ENCODE data around the gene UNC13B.
"Not testable (repeated sequence)": the region's sequence is repeated elsewhere in the genome, so short reads cannot be mapped to it uniquely, and the experiment has no call there.

UNC13B gene

DNA sequence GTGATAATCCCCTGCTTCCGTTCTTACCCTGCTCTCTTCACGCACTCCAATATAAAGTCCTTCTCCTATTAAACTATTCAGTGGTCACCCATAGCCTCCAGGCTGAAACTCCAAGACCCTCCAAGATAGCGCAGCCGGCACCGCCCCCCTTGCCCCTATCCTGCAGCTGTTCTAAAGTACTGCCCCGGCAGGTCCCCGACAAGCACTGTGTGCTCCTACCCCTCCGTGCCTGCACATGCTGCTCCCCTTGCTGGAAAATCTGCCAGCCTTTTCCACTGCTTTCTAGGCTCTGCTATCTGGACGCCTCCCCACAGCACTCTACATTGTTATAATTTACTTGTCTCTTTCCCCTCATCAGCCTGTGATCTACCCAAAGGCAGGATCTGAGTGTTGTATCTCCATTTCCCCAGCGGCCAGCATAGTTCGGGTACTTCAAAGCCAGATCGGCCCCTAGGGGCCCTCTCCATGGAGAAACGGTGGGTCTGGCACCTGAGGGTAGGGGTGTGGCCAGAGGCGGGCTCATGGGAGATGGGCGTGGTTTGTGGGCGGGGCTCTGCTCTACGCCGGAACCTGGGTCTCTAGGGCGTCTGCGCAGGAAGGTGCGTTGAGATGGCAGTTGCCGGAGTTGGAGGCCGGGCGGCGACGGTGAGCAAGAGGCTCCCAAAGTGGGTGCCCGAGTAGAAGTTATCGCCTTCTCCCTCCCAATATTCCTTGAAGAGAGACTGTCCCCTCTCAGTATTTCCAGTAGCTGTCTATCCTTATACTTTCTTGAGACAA lies 244.6 kb downstream of the UNC13B start:
- Histone ChIP-seq H3K27ac (ENCODE audit: insufficient read depth in 1 of 2, low read depth in 1 of 2, low read length in 2 of 2, poor library complexity in 1 of 2, severe bottlenecking in 2 of 2) (no peak overlapping the region), H3K4me1 (ENCODE audit: control extremely low read depth in 1 of 4, control insufficient read depth in 4 of 4, insufficient read depth in 4 of 4, low read length in 3 of 4) (peaks cover 0 to 6% (median 2%) of the 10 kb centered on the region in 4 experiments), H3K36me3 (ENCODE audit: control insufficient read depth in 4 of 4, insufficient read depth in 4 of 4, low read length in 3 of 4) (peaks cover 0 to 3% (median 0%) of the 10 kb centered on the region in 4 experiments), H3K27me3 (replicated peaks in 2 of 5; ENCODE audit: control insufficient read depth in 4 of 5, insufficient read depth in 5 of 5, low read length in 4 of 5) (no peaks in the 10 kb centered on the region), H3K9me3 (ENCODE audit: control extremely low read depth in 1 of 5, control insufficient read depth in 4 of 5, insufficient read depth in 2 of 5, low read depth in 1 of 5, low read length in 4 of 5) (no peaks in the 10 kb centered on the region), H3K4me3 (ENCODE audit: control insufficient read depth in 1 of 7, extremely low read depth in 1 of 7, insufficient read depth in 4 of 7, low read depth in 2 of 7, low read length in 6 of 7) (peak overlapping the region in 5 of 7 experiments; percentile 23 to 60 (median 37))
- POLR2A ChIA-PET, result no interaction called here
- 54% methylated on average over 25 of the region's 28 CpGs for WGBS (ENCODE audit: insufficient coverage)
- CTCF ChIA-PET, result no interaction called here
- DNase-seq, result peak; percentile 52 to 66 (median 58)

DNA sequence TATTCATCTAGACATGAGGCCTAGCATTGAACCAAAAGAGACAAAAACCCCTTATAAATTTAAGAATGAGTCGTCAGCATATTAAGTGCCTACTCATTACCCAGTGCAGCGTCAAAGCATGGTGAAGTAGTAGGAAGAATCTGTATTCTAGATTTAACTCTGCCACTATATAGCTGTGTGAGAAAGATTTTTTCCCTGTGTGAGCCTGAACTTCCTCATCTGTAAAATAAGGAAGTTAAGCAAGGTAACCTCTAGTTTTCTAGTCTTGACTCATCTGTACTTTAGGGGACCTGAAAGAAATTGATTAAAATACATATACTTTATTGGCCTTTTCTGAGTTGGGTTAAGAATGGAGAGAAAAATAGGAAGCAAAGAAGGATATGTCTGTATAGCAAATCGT lies 246.0 kb downstream of the UNC13B start:
- CTCF ChIA-PET, result no interaction called here
- no peaks in the 10 kb centered on the region for H3K27me3 ChIP-seq (replicated peaks in 2 of 5; ENCODE audit: control insufficient read depth in 4 of 5, insufficient read depth in 5 of 5, low read length in 4 of 5)
- H3K36me3 ChIP-seq (ENCODE audit: control insufficient read depth in 4 of 4, insufficient read depth in 4 of 4, low read length in 3 of 4), result peaks cover 0 to 3% (median 0%) of the 10 kb centered on the region in 4 experiments
- POLR2A ChIA-PET, result no interaction called here
- peaks cover 0 to 6% (median 2%) of the 10 kb centered on the region in 4 experiments for H3K4me1 ChIP-seq (ENCODE audit: control extremely low read depth in 1 of 4, control insufficient read depth in 4 of 4, insufficient read depth in 4 of 4, low read length in 3 of 4)
- peak; percentile 29 to 78 (median 65) for DNase-seq
- no CpG with 5 or more reads among the region's 3 CpGs for WGBS (ENCODE audit: insufficient coverage)
- H3K9me3 ChIP-seq (ENCODE audit: control extremely low read depth in 1 of 5, control insufficient read depth in 4 of 5, insufficient read depth in 2 of 5, low read depth in 1 of 5, low read length in 4 of 5), result no peaks in the 10 kb centered on the region
- no peak overlapping the region for H3K4me3 ChIP-seq (ENCODE audit: control insufficient read depth in 1 of 7, extremely low read depth in 1 of 7, insufficient read depth in 4 of 7, low read depth in 2 of 7, low read length in 6 of 7)
- H3K27ac ChIP-seq (ENCODE audit: insufficient read depth in 1 of 2, low read depth in 1 of 2, low read length in 2 of 2, poor library complexity in 1 of 2, severe bottlenecking in 2 of 2), result no peak overlapping the region

DNA sequence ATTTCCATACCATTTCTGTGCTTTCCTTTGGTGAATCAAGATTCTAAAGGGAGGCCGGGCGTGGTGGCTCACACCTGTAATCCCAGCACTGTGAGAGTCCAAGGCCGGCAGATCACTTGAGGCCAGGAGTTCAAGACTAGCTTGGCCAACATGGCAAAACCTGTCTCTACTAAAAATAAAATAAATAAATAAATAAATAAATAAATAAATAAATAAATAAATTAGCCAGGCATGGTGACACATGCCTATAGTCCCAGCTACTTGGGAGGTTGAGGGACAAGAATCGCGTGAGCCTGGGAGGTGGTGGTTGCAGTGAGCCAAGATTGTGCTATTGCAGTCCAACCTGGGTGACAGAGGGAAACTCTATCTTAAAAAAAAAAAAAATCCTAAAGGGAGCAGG lies 247.6 kb downstream of the UNC13B start:
- POLR2A ChIA-PET; H3K4me3 ChIP-seq (ENCODE audit: control insufficient read depth in 1 of 7, extremely low read depth in 1 of 7, insufficient read depth in 4 of 7, low read depth in 2 of 7, low read length in 6 of 7); H3K27me3 ChIP-seq (replicated peaks in 2 of 5; ENCODE audit: control insufficient read depth in 4 of 5, insufficient read depth in 5 of 5, low read length in 4 of 5); H3K27ac ChIP-seq (ENCODE audit: insufficient read depth in 1 of 2, low read depth in 1 of 2, low read length in 2 of 2, poor library complexity in 1 of 2, severe bottlenecking in 2 of 2); H3K9me3 ChIP-seq (ENCODE audit: control extremely low read depth in 1 of 5, control insufficient read depth in 4 of 5, insufficient read depth in 2 of 5, low read depth in 1 of 5, low read length in 4 of 5); DNase-seq; CTCF ChIA-PET; H3K4me1 ChIP-seq (ENCODE audit: control extremely low read depth in 1 of 4, control insufficient read depth in 4 of 4, insufficient read depth in 4 of 4, low read length in 3 of 4); H3K36me3 ChIP-seq (ENCODE audit: control insufficient read depth in 4 of 4, insufficient read depth in 4 of 4, low read length in 3 of 4): not testable (repeated sequence)
- 100% methylated on average over 2 of the region's 5 CpGs for WGBS (ENCODE audit: insufficient coverage)

DNA sequence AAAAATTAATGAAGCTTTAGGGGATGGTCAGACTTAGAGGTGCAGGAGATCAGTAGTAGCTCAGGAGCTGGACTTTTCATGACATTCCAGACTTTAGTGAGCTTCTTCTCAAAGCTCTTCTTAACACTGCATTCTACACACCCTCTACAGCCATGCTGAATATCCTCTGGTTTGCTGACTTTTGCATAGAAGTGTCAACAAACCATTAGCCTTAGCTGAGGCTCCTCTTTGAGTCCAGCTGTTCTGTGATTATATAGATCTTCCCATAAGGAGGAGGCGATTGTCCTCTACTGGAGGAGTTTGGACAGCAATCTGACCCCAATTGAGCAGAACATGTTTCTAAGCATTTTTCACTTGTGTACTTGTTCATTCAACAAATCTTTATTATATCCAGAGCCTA lies 253.1 kb downstream of the UNC13B start:
- POLR2A ChIA-PET, result no interaction called here
- WGBS (ENCODE audit: insufficient coverage), result 100% methylated on average over 1 of the region's 1 CpG
- CTCF ChIA-PET, result interaction anchor here (0.9 kb wide), 1 partner anchor 14 kb away, joined by 3 read pairs; no protein-coding TSS in a partner anchor

DNA sequence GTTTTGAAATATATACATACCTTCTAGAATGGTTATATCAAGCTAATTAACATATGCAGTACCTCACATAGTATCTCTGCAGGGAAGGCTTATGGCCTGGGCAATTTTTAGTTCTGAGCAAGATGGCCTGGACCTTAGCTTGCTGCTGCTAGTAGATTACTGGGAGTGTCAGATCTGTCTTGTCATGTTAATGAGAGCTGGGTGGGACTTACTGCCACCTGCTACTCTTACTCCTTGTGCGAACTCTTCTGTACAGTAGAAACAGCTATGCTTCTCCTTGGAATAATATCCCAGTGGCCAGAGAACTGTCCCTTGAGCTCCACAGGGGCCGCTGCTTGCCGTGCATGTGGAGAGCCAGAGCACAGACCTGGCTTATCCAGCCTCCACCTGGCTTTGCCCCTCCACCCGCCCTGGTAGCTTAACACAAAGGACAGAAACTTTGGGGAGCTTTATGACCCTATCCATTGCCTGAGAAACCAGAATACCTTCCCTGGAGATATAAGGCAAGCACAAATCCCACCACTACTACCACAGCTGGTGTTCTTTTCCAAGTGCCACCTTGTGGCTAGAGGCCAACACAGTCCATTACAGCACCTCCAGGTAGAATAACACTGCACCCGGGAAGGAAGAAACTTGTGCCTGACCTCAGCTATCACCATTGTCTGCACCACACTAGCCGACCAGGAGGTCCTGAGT lies 253.7 kb downstream of the UNC13B start:
- H3K4me1 ChIP-seq (ENCODE audit: control extremely low read depth in 1 of 4, control insufficient read depth in 4 of 4, insufficient read depth in 4 of 4, low read length in 3 of 4), result no peaks in the 10 kb centered on the region
- no peak overlapping the region for H3K4me3 ChIP-seq (ENCODE audit: control insufficient read depth in 1 of 7, extremely low read depth in 1 of 7, insufficient read depth in 4 of 7, low read depth in 2 of 7, low read length in 6 of 7)
- no peak overlapping the region for H3K27ac ChIP-seq (ENCODE audit: insufficient read depth in 1 of 2, low read depth in 1 of 2, low read length in 2 of 2, poor library complexity in 1 of 2, severe bottlenecking in 2 of 2)
- no peaks in the 10 kb centered on the region for H3K36me3 ChIP-seq (ENCODE audit: control insufficient read depth in 4 of 4, insufficient read depth in 4 of 4, low read length in 3 of 4)
- no peaks in the 10 kb centered on the region for H3K27me3 ChIP-seq (replicated peaks in 2 of 5; ENCODE audit: control insufficient read depth in 4 of 5, insufficient read depth in 5 of 5, low read length in 4 of 5)
- ChIA-PET CTCF (interaction anchor here (0.9 kb wide), 1 partner anchor 14 kb away, joined by 3 read pairs; no protein-coding TSS in a partner anchor), POLR2A (no interaction called here)
- peak in 1 of 3 donors; percentile 6 for DNase-seq
- H3K9me3 ChIP-seq (ENCODE audit: control extremely low read depth in 1 of 5, control insufficient read depth in 4 of 5, insufficient read depth in 2 of 5, low read depth in 1 of 5, low read length in 4 of 5), result no peaks in the 10 kb centered on the region
- WGBS (ENCODE audit: insufficient coverage), result 89% methylated on average over 3 of the region's 6 CpGs

More for the DNA sequence above, 253.1 kb downstream of the UNC13B start:
- H3K27me3 ChIP-seq (replicated peaks in 2 of 5; ENCODE audit: control insufficient read depth in 4 of 5, insufficient read depth in 5 of 5, low read length in 4 of 5), result no peaks in the 10 kb centered on the region
- H3K9me3 ChIP-seq (ENCODE audit: control extremely low read depth in 1 of 5, control insufficient read depth in 4 of 5, insufficient read depth in 2 of 5, low read depth in 1 of 5, low read length in 4 of 5), result no peaks in the 10 kb centered on the region
- H3K27ac ChIP-seq (ENCODE audit: insufficient read depth in 1 of 2, low read depth in 1 of 2, low read length in 2 of 2, poor library complexity in 1 of 2, severe bottlenecking in 2 of 2), result no peak overlapping the region
- H3K4me3 ChIP-seq (ENCODE audit: control insufficient read depth in 1 of 7, extremely low read depth in 1 of 7, insufficient read depth in 4 of 7, low read depth in 2 of 7, low read length in 6 of 7), result no peak overlapping the region
- DNase-seq, result no peak
- no peaks in the 10 kb centered on the region for H3K36me3 ChIP-seq (ENCODE audit: control insufficient read depth in 4 of 4, insufficient read depth in 4 of 4, low read length in 3 of 4)
- H3K4me1 ChIP-seq (ENCODE audit: control extremely low read depth in 1 of 4, control insufficient read depth in 4 of 4, insufficient read depth in 4 of 4, low read length in 3 of 4), result no peaks in the 10 kb centered on the region

DNA sequence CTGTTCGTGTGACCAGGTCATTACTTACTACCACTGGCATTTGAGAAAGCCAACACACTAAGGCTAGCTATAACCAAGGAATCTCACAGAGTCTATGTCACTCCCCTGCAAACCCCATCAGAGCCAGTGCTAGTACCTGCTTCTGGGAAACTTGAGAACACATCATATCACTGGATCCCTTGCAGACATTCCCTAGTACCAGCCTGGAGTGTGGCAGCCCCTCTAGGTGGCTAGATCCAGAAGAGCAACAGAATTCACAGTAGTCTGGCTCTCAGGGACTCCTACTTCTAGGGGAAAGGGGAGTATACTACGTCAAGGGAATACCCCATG lies 254.3 kb downstream of the UNC13B start:
- POLR2A ChIA-PET, result no interaction called here
- Histone ChIP-seq H3K9me3 (ENCODE audit: control extremely low read depth in 1 of 5, control insufficient read depth in 4 of 5, insufficient read depth in 2 of 5, low read depth in 1 of 5, low read length in 4 of 5) (no peaks in the 10 kb centered on the region), H3K4me1 (ENCODE audit: control extremely low read depth in 1 of 4, control insufficient read depth in 4 of 4, insufficient read depth in 4 of 4, low read length in 3 of 4) (no peaks in the 10 kb centered on the region), H3K4me3 (ENCODE audit: control insufficient read depth in 1 of 7, extremely low read depth in 1 of 7, insufficient read depth in 4 of 7, low read depth in 2 of 7, low read length in 6 of 7) (no peak overlapping the region), H3K27ac (ENCODE audit: insufficient read depth in 1 of 2, low read depth in 1 of 2, low read length in 2 of 2, poor library complexity in 1 of 2, severe bottlenecking in 2 of 2) (no peak overlapping the region), H3K36me3 (ENCODE audit: control insufficient read depth in 4 of 4, insufficient read depth in 4 of 4, low read length in 3 of 4) (no peaks in the 10 kb centered on the region), H3K27me3 (replicated peaks in 2 of 5; ENCODE audit: control insufficient read depth in 4 of 5, insufficient read depth in 5 of 5, low read length in 4 of 5) (no peaks in the 10 kb centered on the region)
- WGBS (ENCODE audit: insufficient coverage), result 86% methylated on average over 1 of the region's 2 CpGs
- CTCF ChIA-PET, result no interaction called here
- DNase-seq, result no peak

DNA sequence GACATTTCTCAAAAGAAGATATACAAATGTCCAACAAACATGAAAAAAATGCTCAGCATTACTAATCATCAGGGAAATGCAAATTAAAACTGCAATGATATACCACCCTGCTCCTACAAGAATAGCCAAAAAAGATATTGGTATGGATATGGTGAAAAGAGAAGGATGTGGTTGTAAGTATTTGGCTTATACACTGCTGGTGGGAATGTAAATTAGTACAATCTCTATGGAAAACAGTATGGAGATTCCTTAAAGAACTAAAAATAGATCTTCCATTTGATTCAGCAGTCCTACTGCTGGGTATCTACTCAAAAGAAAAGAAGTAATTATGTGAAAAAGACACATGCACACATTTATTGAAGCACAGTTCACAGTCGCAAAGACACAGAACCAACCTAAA lies 260.5 kb downstream of the UNC13B start:
- POLR2A ChIA-PET, result no interaction called here
- Histone ChIP-seq H3K4me1 (ENCODE audit: control extremely low read depth in 1 of 4, control insufficient read depth in 4 of 4, insufficient read depth in 4 of 4, low read length in 3 of 4) (peaks cover 0 to 3% (median 0%) of the 10 kb centered on the region in 4 experiments), H3K36me3 (ENCODE audit: control insufficient read depth in 4 of 4, insufficient read depth in 4 of 4, low read length in 3 of 4) (no peaks in the 10 kb centered on the region), H3K4me3 (ENCODE audit: control insufficient read depth in 1 of 7, extremely low read depth in 1 of 7, insufficient read depth in 4 of 7, low read depth in 2 of 7, low read length in 6 of 7) (no peak overlapping the region), H3K27ac (ENCODE audit: insufficient read depth in 1 of 2, low read depth in 1 of 2, low read length in 2 of 2, poor library complexity in 1 of 2, severe bottlenecking in 2 of 2) (no peak overlapping the region), H3K9me3 (ENCODE audit: control extremely low read depth in 1 of 5, control insufficient read depth in 4 of 5, insufficient read depth in 2 of 5, low read depth in 1 of 5, low read length in 4 of 5) (peaks cover 0 to 2% (median 0%) of the 10 kb centered on the region in 5 experiments), H3K27me3 (replicated peaks in 2 of 5; ENCODE audit: control insufficient read depth in 4 of 5, insufficient read depth in 5 of 5, low read length in 4 of 5) (no peaks in the 10 kb centered on the region)
- no CpG with 5 or more reads among the region's 1 CpG for WGBS (ENCODE audit: insufficient coverage)
- CTCF ChIA-PET, result interaction anchor here (1.3 kb wide), 1 partner anchor 14 kb away, joined by 3 read pairs; no protein-coding TSS in a partner anchor
- DNase-seq, result no peak

Measured in common myeloid progenitor, CD34-positive (primary cell).